H1 (cell line): Measurements from ENCODE around the gene PDHX. TPM values are rescaled to one million over a fixed set of nuclear protein-coding genes. Genes with fewer than 3 reads are reported as not detected.

Experiments used
- CTCF ChIA-PET: fragments of 300-600 bp; sonication (Branson Sonifier 250); formaldehyde crosslinking; loops from one replicate; lab custom pipeline; 2021; ENCODE audit not compliant: partially characterized antibody; lab: Charles Lee
- POLR2A ChIA-PET: fragments of 300-600 bp; sonication (Branson Sonifier 250); formaldehyde crosslinking; loops from one replicate; lab custom pipeline; 2021; ENCODE audit warnings: inconsistent platforms; ENCODE audit not compliant: partially characterized antibody; lab: Charles Lee
- DNase-seq, 2 experiments: peaks; one replicate each; pipeline versions ENCODE4 v3.0.0 to v3.0.0-alpha.2; 2010 to 2022; ENCODE audit warnings: low spot score in 2 of 2, low read depth in 1 of 2, mixed read lengths in 1 of 2
- FAIRE-seq: peaks from 2 replicates; lab custom pipeline; 2011; peaks lifted over from hg19 to GRCh38; lab: Jason Lieb, UNC
- H2AFZ ChIP-seq: 2 replicates; pipeline ENCODE4 v1.8.1; 2012; ENCODE audit warnings: low read length, inconsistent platforms
- H2AK5ac ChIP-seq: 2 replicates; pipeline ENCODE4 v1.6.1; 2013; ENCODE audit warnings: low read depth, low read length
- H2BK120ac ChIP-seq: replicated peaks from 2 replicates; pipeline ENCODE3; 2013; ENCODE audit warnings: low read depth, low read length, inconsistent platforms
- H2BK12ac ChIP-seq: 2 replicates; pipeline ENCODE4 v1.6.1; 2013; ENCODE audit warnings: low read depth, low read length
- H2BK15ac ChIP-seq: 2 replicates; pipeline ENCODE4 v1.6.1; 2013; ENCODE audit warnings: low read length
- H2BK20ac ChIP-seq: 2 replicates; pipeline ENCODE4 v1.6.1; 2013; ENCODE audit warnings: low read length
- H2BK5ac ChIP-seq: 2 replicates; pipeline ENCODE4 v1.6.1; 2013; ENCODE audit warnings: low read depth, low read length
- H3K14ac ChIP-seq: 2 replicates; pipeline ENCODE4 v1.6.1; 2013; ENCODE audit warnings: inconsistent platforms; ENCODE audit not compliant: insufficient read length
- H3K18ac ChIP-seq: 2 replicates; pipeline ENCODE4 v1.6.1; 2013; ENCODE audit warnings: low read length; ENCODE audit errors: extremely low read depth
- H3K23ac ChIP-seq: 2 replicates; pipeline ENCODE4 v1.6.1; 2013; ENCODE audit warnings: inconsistent platforms; ENCODE audit not compliant: insufficient read length
- H3K23me2 ChIP-seq: 2 replicates; pipeline ENCODE4 v1.6.1; 2013; ENCODE audit warnings: low read depth, low read length
- H3K27ac ChIP-seq: 2 replicates; pipeline ENCODE4 v1.6.1; 2011; ENCODE audit warnings: low read depth, low read length, inconsistent platforms
- H3K27me3 ChIP-seq, 4 experiments: replicated peaks in 1 of 4; 1 replicate in 1 of 4; 2 replicates in 3 of 4; pipeline versions ENCODE4 v1.6.1 to v1.8.1; 2011 to 2013; ENCODE audit warnings: low read length in 3 of 4, mild to moderate bottlenecking in 3 of 4, inconsistent platforms in 2 of 4, mixed read lengths in 2 of 4, moderate library complexity in 1 of 4; ENCODE audit not compliant: control insufficient read depth in 3 of 4, insufficient read depth in 3 of 4; ENCODE audit errors: extremely low read depth in 1 of 4
- H3K36me3 ChIP-seq, 4 experiments: 2 replicates each; pipeline versions ENCODE4 v1.6.1 to v1.8.1; 2011 to 2013; ENCODE audit warnings: mild to moderate bottlenecking in 4 of 4, low read length in 3 of 4, moderate library complexity in 2 of 4, control low read depth in 1 of 4, inconsistent platforms in 1 of 4; ENCODE audit not compliant: insufficient read depth in 4 of 4, control insufficient read depth in 2 of 4
- H3K4ac ChIP-seq: replicated peaks from 2 replicates; pipeline ENCODE3; 2013; ENCODE audit warnings: low read length, low read depth, mixed read lengths, inconsistent platforms; ENCODE audit not compliant: insufficient read length
- H3K4me1 ChIP-seq, 4 experiments: replicated peaks in 1 of 4; 1 replicate in 1 of 4; 2 replicates in 3 of 4; pipeline versions ENCODE4 v1.6.1 to v1.8.1; 2011 to 2013; ENCODE audit warnings: low read length in 3 of 4, inconsistent platforms in 2 of 4, mixed read lengths in 1 of 4; ENCODE audit not compliant: insufficient read depth in 4 of 4, control insufficient read depth in 3 of 4
- H3K4me2 ChIP-seq, 2 experiments: 2 replicates each; pipeline versions ENCODE4 v1.6.1 to v1.8.1; 2011 to 2013; ENCODE audit warnings: low read depth in 2 of 2, low read length in 2 of 2, control low read depth in 1 of 2, inconsistent platforms in 1 of 2, mild to moderate bottlenecking in 1 of 2; ENCODE audit not compliant: insufficient read depth in 1 of 2
- H3K4me3 ChIP-seq, 4 experiments: fragments of 200-600, 300-600 bp in 1 of 4; sonication (generic), shearing (Covaris generic), sonication (Bioruptor Twin) in 1 of 4; 2 replicates each; pipeline versions ENCODE4 v1.5.1 to v1.8.1; 2011 to 2016; ENCODE audit warnings: low read length in 4 of 4, low read depth in 3 of 4, control low read depth in 2 of 4, inconsistent platforms in 2 of 4, mild to moderate bottlenecking in 2 of 4, mixed read lengths in 1 of 4, moderate library complexity in 1 of 4; ENCODE audit not compliant: insufficient read depth in 2 of 4; ENCODE audit errors: extremely low read depth in 1 of 4
- H3K56ac ChIP-seq: replicated peaks from 2 replicates; pipeline ENCODE3; 2013; ENCODE audit warnings: low read depth, mild to moderate bottlenecking, mixed read lengths, low read length, inconsistent platforms; ENCODE audit not compliant: insufficient read length
- H3K79me1 ChIP-seq: 2 replicates; pipeline ENCODE4 v1.6.1; 2013; ENCODE audit warnings: low read depth, low read length, control low read depth
- H3K79me2 ChIP-seq, 2 experiments: 2 replicates each; pipeline versions ENCODE4 v1.6.1 to v1.8.1; 2012 to 2013; ENCODE audit warnings: low read length in 2 of 2, mild to moderate bottlenecking in 2 of 2, inconsistent platforms in 1 of 2; ENCODE audit not compliant: insufficient read depth in 2 of 2, control insufficient read depth in 1 of 2
- H3K9ac ChIP-seq, 4 experiments: replicated peaks in 1 of 4; 1 replicate in 1 of 4; 2 replicates in 3 of 4; pipeline versions ENCODE4 v1.6.1 to v1.8.1; 2011 to 2013; ENCODE audit warnings: low read depth in 3 of 4, low read length in 3 of 4, control low read depth in 2 of 4, mild to moderate bottlenecking in 2 of 4, moderate library complexity in 2 of 4, inconsistent platforms in 1 of 4; ENCODE audit errors: extremely low read depth in 1 of 4
- H3K9me3 ChIP-seq, 2 experiments: 2 replicates each; pipeline versions ENCODE4 v1.6.1 to v1.8.1; 2012 to 2013; ENCODE audit warnings: mild to moderate bottlenecking in 2 of 2, moderate library complexity in 2 of 2, control low read depth in 1 of 2, inconsistent platforms in 1 of 2, low read depth in 1 of 2, low read length in 1 of 2, mixed read lengths in 1 of 2; ENCODE audit not compliant: insufficient read depth in 2 of 2
- H4K20me1 ChIP-seq, 2 experiments: replicated peaks in 1 of 2; 2 replicates each; pipeline versions ENCODE3 to v1.8.1; 2011 to 2013; ENCODE audit warnings: inconsistent platforms in 2 of 2, low read length in 2 of 2, mild to moderate bottlenecking in 1 of 2; ENCODE audit not compliant: insufficient read depth in 2 of 2, control insufficient read depth in 1 of 2
- H4K5ac ChIP-seq: 2 replicates; pipeline ENCODE4 v1.6.1; 2013; ENCODE audit warnings: low read length, low read depth, mixed read lengths, inconsistent platforms; ENCODE audit not compliant: insufficient read length
- H4K8ac ChIP-seq: 2 replicates; pipeline ENCODE4 v1.8.0; 2013; ENCODE audit warnings: mild to moderate bottlenecking, moderate library complexity, low read length, inconsistent platforms; ENCODE audit not compliant: insufficient read depth; ENCODE audit errors: extremely low read depth
- H4K91ac ChIP-seq: replicated peaks from 2 replicates; pipeline ENCODE3; 2013; ENCODE audit warnings: low read length, mixed read lengths, inconsistent platforms; ENCODE audit not compliant: insufficient read length
- GTF2F1 ChIP-seq: IDR thresholded peaks from 2 replicates; pipeline ENCODE4 v1.6.1; 2012; ENCODE audit warnings: low read depth, low read length, improper control_type of control experiment, borderline replicate concordance
- HDAC2 ChIP-seq, 2 experiments: fragments of 300-600 bp in 1 of 2; sonication (generic) in 1 of 2; IDR thresholded peaks; 2 replicates each; pipeline ENCODE4 v1.6.1; 2011 to 2012; ENCODE audit warnings: low read depth in 2 of 2, low read length in 2 of 2, mild to moderate bottlenecking in 2 of 2, moderate library complexity in 2 of 2, borderline replicate concordance in 1 of 2, inconsistent platforms in 1 of 2
- HDAC6 ChIP-seq: IDR thresholded peaks from one replicate; pipeline ENCODE4 v1.7.1; 2012; ENCODE audit warnings: low read depth, mild to moderate bottlenecking, inconsistent platforms, low read length, moderate library complexity
- JUN ChIP-seq: IDR thresholded peaks from 2 replicates; pipeline ENCODE4 v1.6.1; 2011; ENCODE audit warnings: low read depth, mild to moderate bottlenecking, improper control_type of control experiment, low read length
- KDM1A ChIP-seq: fragments of 200-600, 300-600 bp; sonication (generic); IDR thresholded peaks from 2 replicates; pipeline ENCODE4 v1.7.1; 2016; ENCODE audit warnings: mild to moderate bottlenecking, low read length, borderline replicate concordance
- RBBP5 ChIP-seq: IDR thresholded peaks from 2 replicates; pipeline ENCODE4 v1.7.1; 2012; ENCODE audit warnings: low read depth, mild to moderate bottlenecking, inconsistent platforms, low read length, moderate library complexity, borderline replicate concordance
- SAP30 ChIP-seq: fragments of 300-600 bp; sonication (generic); IDR thresholded peaks from 2 replicates; pipeline ENCODE4 v1.7.1; 2012; ENCODE audit warnings: low read length, moderate library complexity, mild to moderate bottlenecking, inconsistent platforms; ENCODE audit not compliant: insufficient read depth, insufficient replicate concordance
- WGBS, 2 experiments: shearing (Covaris generic) in 1 of 2; methylation state at CpG; one replicate each; pipeline versions ENCODE4 v1.1.6 to v1.1.7; 2013 to 2015; ENCODE audit warnings: low lambda C conversion rate in 2 of 2, mixed read lengths in 2 of 2, inconsistent platforms in 1 of 2, low coverage in 1 of 2, missing lambda C conversion rate in 1 of 2; ENCODE audit not compliant: insufficient replicate concordance in 2 of 2, insufficient coverage in 1 of 2, insufficient read length in 1 of 2; ENCODE audit errors: extremely low coverage in 1 of 2, missing lambda C conversion rate in 1 of 2; 5-methylcytosine and 5-hydroxymethylcytosine counted together
- polyA plus RNA-seq, 7 experiments: library from polyadenylated mRNA; depleted of rRNA in 3 of 7; stranded (reverse) in 5 of 7; unstranded in 2 of 7; fragments of >200 nt in 5 of 7; fragments of 200-250 nt in 2 of 7; gene quantifications; 1 replicate in 5 of 7; 2 replicates in 1 of 7; 4 replicates in 1 of 7; pipeline versions ENCODE4 v1.2.1 to v1.2.3, GENCODE V29; 2011 to 2013; ENCODE audit warnings: missing spikeins in 2 of 7, mixed read lengths in 2 of 7
- total RNA-seq: library from RNA; stranded (reverse); fragmentation: NEBNext Ultra II Directional; extraction: Animal tissue kit (Norgen Biotek cat#: 25700); gene quantifications from 2 replicates; pipeline ENCODE4 v1.2.1, GENCODE V29; 2021
- TF ChIP-seq, protein P1 (sequence below): IDR thresholded peaks from 2 replicates; pipeline ENCODE4 v1.6.1; 2011; ENCODE audit warnings: low read length, improper control_type of control experiment
- TF ChIP-seq, protein P2 (sequence below): IDR thresholded peaks from 2 replicates; pipeline ENCODE4 v1.6.1; 2012; ENCODE audit warnings: low read length, inconsistent platforms

Gene PDHX
- total and polyA plus RNA-seq, 2 of the 8 experiments (the other 6 are each of a cell fraction or from before 2014, with no cell fraction given): 12.4 to 51.9 TPM

DNA sequence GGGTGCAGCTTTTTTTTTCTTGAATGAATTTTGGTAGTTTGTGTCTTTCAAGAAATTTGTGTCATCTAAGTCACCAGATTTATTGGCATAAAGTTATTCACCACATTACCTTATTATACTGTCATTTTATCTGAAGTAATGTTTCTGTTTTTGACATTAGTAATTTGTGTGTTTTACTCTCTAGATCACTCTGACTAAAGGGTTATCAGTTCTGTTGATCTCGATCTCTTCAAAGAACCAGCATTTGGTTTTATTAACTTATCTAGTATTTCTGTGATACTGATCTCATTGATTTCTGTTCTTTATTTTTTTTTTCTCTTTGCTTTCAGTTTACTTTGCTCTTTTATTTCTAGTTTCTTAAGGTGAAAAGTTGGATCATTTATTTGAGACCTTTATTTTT is 55.5 kb downstream of the PDHX start:
- no peak overlapping the region for H3K56ac ChIP-seq
- no peak overlapping the region for H3K4me3 ChIP-seq
- no peak overlapping the region for H2BK15ac ChIP-seq
- H4K8ac ChIP-seq: no peak overlapping the region
- TF ChIP-seq, protein P1, sequence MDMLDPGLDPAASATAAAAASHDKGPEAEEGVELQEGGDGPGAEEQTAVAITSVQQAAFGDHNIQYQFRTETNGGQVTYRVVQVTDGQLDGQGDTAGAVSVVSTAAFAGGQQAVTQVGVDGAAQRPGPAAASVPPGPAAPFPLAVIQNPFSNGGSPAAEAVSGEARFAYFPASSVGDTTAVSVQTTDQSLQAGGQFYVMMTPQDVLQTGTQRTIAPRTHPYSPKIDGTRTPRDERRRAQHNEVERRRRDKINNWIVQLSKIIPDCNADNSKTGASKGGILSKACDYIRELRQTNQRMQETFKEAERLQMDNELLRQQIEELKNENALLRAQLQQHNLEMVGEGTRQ: no peak
- TF ChIP-seq GTF2F1 (no peak), SAP30 (no peak), HDAC2 (IDR thresholded peaks at IDR 0.05; ENCODE audit: borderline replicate concordance in 1 of 2, low read depth in 2 of 2, low read length in 2 of 2) (no peak), JUN (no peak), RBBP5 (no peak), KDM1A (no peak), HDAC6 (no peak)
- TF ChIP-seq, protein P2, sequence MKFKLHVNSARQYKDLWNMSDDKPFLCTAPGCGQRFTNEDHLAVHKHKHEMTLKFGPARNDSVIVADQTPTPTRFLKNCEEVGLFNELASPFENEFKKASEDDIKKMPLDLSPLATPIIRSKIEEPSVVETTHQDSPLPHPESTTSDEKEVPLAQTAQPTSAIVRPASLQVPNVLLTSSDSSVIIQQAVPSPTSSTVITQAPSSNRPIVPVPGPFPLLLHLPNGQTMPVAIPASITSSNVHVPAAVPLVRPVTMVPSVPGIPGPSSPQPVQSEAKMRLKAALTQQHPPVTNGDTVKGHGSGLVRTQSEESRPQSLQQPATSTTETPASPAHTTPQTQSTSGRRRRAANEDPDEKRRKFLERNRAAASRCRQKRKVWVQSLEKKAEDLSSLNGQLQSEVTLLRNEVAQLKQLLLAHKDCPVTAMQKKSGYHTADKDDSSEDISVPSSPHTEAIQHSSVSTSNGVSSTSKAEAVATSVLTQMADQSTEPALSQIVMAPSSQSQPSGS: no peak
- H4K91ac ChIP-seq: no peak overlapping the region
- CTCF ChIA-PET: interaction anchor here (1.0 kb wide), 1 partner anchor 68 kb away, joined by 3 read pairs; no protein-coding TSS in a partner anchor
- no peak overlapping the region for H3K23ac ChIP-seq
- H3K9me3 ChIP-seq: no peaks in the 10 kb centered on the region; a peak in 1 of 4 replicates
- no peaks in the 10 kb centered on the region for H3K4me1 ChIP-seq
- H3K79me1 ChIP-seq: no peaks in the 10 kb centered on the region
- no peak overlapping the region for H3K9ac ChIP-seq
- no peaks in the 10 kb centered on the region for H3K27me3 ChIP-seq
- DNase-seq (no peak), FAIRE-seq (no peak)
- peaks cover 0 to 33% (median 11%) of the 10 kb centered on the region in 4 experiments; a peak in 4 of 8 replicates for H3K36me3 ChIP-seq
- H3K27ac ChIP-seq: no peak overlapping the region
- peaks cover 0 to 1% of the 10 kb centered on the region in 2 experiments for H4K20me1 ChIP-seq
- no peak overlapping the region for H2BK20ac ChIP-seq
- POLR2A ChIA-PET: no interaction called here
- H2AK5ac ChIP-seq: no peak overlapping the region
- no peak overlapping the region for H3K14ac ChIP-seq
- 96% methylated on average over 1 of the region's 1 CpG; no CpG with 5 or more reads in 1 of the 2 experiments for WGBS, 2 experiments
- H2BK120ac ChIP-seq: no peak overlapping the region
- H2AFZ ChIP-seq: no peak overlapping the region
- H2BK5ac ChIP-seq: no peak overlapping the region
- no peak overlapping the region for H3K18ac ChIP-seq
- H3K79me2 ChIP-seq: no peaks in the 10 kb centered on the region
- no peak overlapping the region for H3K4me2 ChIP-seq
- no peaks in the 10 kb centered on the region for H3K23me2 ChIP-seq
- H4K5ac ChIP-seq: no peak overlapping the region
- H3K4ac ChIP-seq: no peak overlapping the region
- no peak overlapping the region for H2BK12ac ChIP-seq
